Activated naive CD4-positive, alpha-beta T cell treated with anti-CD3 and anti-CD28 coated beads, Interleukin-2, amount 10 ng/mL, durations not matched to agents 7 days and 5 days (primary cell): ENCODE results near the gene GSK3A.

ENCODE experiments used
- CTCF ChIA-PET: fragments of 350-600 bp; sonication (Branson Sonifier 250); formaldehyde crosslinking; loops from one replicate; lab custom pipeline; 2021; ENCODE audit warnings: antibody characterized with exemption; lab: Charles Lee
- DNase-seq: peaks from one replicate; pipeline ENCODE4 v3.0.0-alpha.2; 2020
- H3K27ac Mint-ChIP-seq: one replicate; pipeline ENCODE4 v1.8.0; 2021; ENCODE audit warnings: mild to moderate bottlenecking, moderate library complexity, mixed read lengths
- H3K27me3 Mint-ChIP-seq: one replicate; pipeline ENCODE4 v1.8.0; 2021; ENCODE audit warnings: mild to moderate bottlenecking, mixed read lengths
- H3K36me3 Mint-ChIP-seq: one replicate; pipeline ENCODE4 v1.8.0; 2021; ENCODE audit warnings: mixed read lengths
- H3K4me1 Mint-ChIP-seq: one replicate; pipeline ENCODE4 v1.8.0; 2021; ENCODE audit warnings: mixed read lengths
- H3K4me3 Mint-ChIP-seq: one replicate; pipeline ENCODE4 v1.8.0; 2021; ENCODE audit warnings: mild to moderate bottlenecking, moderate library complexity, mixed read lengths
- H3K9me3 Mint-ChIP-seq: one replicate; pipeline ENCODE4 v1.8.0; 2021; ENCODE audit warnings: mixed read lengths

The GSK3A gene

DNA sequence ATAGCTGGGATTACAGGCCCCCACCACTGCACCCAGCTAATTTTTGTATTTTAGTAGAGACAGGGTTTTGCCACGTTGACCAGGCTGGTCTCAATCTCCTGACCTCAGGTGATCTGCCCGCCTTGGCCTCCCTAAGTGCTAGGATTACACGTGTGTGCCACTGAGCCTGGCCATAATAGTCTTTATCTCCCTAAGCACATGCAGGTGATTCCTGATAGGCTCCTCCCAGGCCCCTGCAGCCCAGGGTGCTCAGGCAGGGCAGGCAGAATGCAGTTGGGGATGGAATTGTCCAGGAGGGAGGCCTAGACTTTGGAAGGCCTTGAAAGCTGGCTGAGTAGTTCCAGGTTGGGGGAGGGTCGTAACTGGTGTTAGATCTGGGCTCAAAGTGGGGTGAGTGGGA, 13.8 kb downstream of the GSK3A start:
- H3K4me3 Mint-ChIP-seq, result no peak overlapping the region
- H3K27me3 Mint-ChIP-seq, result no peaks in the 10 kb centered on the region
- CTCF ChIA-PET, result no interaction called here
- no peaks in the 10 kb centered on the region for H3K9me3 Mint-ChIP-seq
- no peak for DNase-seq
- no peak overlapping the region for H3K27ac Mint-ChIP-seq
- H3K36me3 Mint-ChIP-seq, result peaks cover 66% of the 10 kb centered on the region
- H3K4me1 Mint-ChIP-seq, result peaks cover 17% of the 10 kb centered on the region

DNA sequence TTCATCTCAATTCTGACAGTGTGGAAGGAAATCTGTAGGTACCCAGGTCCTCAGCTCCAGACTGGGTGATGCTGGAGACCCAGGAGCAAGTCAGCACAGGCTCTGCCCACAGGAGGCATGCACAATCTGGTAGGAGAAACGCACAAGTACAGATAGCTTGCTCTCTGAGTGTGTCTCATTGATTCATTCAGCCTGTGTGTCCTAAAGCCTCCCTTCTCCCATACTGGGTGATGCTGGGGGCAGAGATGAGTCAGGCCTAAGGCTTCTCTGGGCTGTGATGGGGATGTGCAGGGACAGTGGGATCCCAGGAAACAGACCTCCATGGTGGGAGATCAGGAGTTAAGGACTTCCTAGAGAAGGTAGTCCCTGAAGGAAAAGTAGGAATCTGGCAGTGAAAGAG, 15.5 kb downstream of the GSK3A start:
- DNase-seq, result no peak
- H3K4me3 Mint-ChIP-seq, result no peak overlapping the region
- H3K27me3 Mint-ChIP-seq, result no peaks in the 10 kb centered on the region
- H3K27ac Mint-ChIP-seq, result no peak overlapping the region
- H3K9me3 Mint-ChIP-seq, result no peaks in the 10 kb centered on the region
- H3K4me1 Mint-ChIP-seq, result peaks cover 24% of the 10 kb centered on the region
- peaks cover 60% of the 10 kb centered on the region for H3K36me3 Mint-ChIP-seq
- CTCF ChIA-PET, result interaction anchor here (1.0 to 1.3 kb wide), 2 partner anchors 24 to 52 kb away, joined by 3 to 4 read pairs; no protein-coding TSS in a partner anchor

DNA sequence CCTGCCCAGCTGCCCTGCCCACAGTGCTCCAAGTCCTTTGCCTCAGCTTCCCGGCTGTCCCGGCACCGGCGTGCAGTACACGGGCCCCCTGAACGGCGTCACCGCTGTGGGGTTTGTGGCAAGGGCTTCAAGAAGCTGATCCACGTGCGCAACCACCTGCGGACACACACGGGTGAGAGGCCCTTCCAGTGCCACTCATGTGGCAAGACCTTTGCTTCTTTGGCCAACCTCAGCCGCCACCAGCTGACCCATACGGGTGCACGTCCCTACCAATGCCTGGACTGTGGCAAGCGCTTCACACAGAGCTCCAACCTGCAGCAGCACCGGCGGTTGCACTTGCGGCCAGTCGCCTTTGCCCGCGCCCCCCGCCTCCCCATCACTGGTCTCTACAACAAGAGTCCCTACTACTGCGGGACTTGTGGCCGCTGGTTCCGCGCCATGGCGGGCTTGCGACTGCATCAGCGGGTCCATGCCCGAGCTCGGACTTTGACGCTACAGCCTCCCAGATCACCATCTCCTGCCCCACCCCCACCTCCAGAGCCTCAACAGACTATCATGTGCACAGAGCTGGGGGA, 16.6 kb downstream of the GSK3A start:
- no peak for DNase-seq
- Mint-ChIP-seq H3K36me3 (peaks cover 49% of the 10 kb centered on the region), H3K4me1 (peaks cover 27% of the 10 kb centered on the region), H3K27me3 (no peaks in the 10 kb centered on the region), H3K4me3 (no peak overlapping the region), H3K27ac (no peak overlapping the region), H3K9me3 (no peaks in the 10 kb centered on the region)
- CTCF ChIA-PET, result interaction anchor here (1.0 kb wide), 1 partner anchor 25 kb away, joined by 4 read pairs; no protein-coding TSS in a partner anchor

DNA sequence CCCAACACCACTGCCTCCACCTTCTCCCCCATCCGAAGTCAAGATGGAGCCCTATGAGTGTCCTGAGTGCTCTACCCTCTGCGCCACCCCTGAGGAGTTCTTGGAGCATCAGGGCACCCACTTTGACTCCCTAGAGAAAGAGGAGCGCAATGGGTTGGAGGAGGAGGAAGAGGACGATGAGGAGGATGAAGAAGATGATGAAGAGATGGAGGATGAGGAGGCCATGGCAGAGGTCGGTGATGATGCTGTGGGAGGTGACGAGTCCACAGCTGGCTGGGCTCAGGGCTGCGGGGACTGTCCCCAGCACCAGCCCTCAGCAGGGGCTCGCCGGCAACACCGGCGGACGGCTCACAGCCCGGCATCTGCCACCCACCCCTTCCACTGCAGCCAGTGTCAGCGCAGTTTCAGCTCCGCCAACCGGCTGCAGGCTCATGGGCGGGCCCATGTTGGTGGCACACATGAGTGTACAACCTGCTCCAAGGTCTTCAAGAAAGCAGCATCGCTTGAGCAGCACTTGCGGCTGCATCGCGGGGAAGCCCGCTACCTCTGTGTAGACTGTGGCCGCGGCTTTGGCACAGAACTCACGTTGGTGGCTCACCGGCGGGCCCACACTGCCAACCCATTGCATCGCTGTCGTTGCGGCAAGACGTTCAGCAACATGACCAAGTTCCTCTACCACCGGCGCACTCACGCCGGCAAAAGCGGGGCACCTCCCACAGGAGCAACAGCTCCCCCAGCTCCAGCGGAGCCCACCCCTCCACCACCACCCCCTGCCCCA, 17.3 kb downstream of the GSK3A start:
- Mint-ChIP-seq H3K36me3 (peaks cover 49% of the 10 kb centered on the region), H3K4me3 (no peak overlapping the region), H3K27me3 (no peaks in the 10 kb centered on the region), H3K4me1 (peaks cover 33% of the 10 kb centered on the region), H3K9me3 (no peaks in the 10 kb centered on the region), H3K27ac (peak overlapping the region; percentile 6)
- CTCF ChIA-PET, result no interaction called here
- DNase-seq, result no peak

DNA sequence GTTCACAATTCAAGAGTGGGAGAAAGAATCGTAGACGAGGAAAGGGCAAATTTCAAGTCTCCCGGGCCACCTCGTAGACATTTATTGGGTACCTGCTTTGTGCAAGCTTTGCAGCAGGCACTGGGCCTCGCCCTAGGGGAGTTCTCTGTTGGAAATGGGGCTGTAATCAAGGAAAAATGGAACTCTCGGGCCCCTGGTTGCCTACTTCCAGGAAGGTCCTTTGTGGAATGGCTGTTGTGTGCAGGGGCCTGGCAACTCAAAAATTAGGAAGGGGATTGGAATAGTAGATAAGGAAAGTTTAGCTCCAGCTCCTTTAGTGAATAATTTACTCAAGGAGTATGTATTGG, 21.7 kb downstream of the GSK3A start:
- no peaks in the 10 kb centered on the region for H3K27me3 Mint-ChIP-seq
- peak overlapping the region; percentile 89 for H3K4me3 Mint-ChIP-seq
- H3K9me3 Mint-ChIP-seq, result no peaks in the 10 kb centered on the region
- peaks cover 53% of the 10 kb centered on the region for H3K4me1 Mint-ChIP-seq
- H3K27ac Mint-ChIP-seq, result peak overlapping the region; percentile 86
- CTCF ChIA-PET, result interaction anchor here (1.6 kb wide), 1 partner anchor 36 kb away, joined by 3 read pairs; no protein-coding TSS in a partner anchor
- peaks cover 26% of the 10 kb centered on the region for H3K36me3 Mint-ChIP-seq
- DNase-seq, result no peak

DNA sequence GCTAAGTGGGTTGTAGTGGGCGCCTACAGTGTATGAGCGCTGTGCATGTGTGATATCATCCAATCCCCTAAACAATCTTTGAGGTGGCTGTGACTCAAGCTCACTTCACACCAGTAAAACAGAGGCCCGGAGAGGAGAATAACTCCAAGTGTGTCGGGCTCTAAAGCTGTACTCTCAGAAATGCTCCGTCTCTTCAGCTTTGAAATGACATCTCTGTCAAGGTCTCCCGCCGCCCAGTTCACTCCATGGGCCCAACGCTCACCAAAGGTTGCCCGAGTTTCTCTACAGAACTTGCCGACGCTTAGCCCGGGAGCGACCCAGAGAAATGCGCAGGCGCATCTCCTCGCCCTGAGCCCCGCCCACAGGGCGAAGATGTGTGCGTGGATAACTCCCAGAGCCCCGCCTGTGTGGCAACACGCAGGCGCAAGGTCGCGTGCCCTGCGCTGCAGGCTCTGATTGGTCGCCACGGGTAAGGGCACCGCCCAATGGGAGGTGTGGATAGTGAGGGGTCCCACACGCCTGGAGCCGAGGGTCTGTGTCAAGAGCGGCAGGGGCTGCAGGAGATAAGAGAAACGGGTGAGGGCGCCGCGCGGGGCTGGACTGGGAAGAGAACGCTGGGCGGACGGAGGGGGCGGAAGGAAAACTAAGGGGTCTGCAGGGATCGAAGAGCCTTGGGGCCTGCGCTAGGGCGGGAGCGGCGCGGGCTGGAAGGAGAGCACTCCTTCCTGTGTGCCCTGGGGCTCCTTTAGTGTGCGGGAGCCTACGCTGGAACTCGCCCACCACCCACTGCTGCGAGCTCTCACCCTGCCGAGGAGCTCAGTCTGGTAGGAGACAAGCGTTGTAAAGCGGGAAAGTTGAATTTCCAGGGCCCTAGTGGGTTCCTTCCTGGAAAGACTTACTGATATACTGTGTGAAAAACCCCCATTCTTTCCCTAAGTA, 22.3 kb downstream of the GSK3A start, which contains the start of gene ZNF526:
Gene ZNF526 (plus strand): TSS at position 501 of the 939 bp plus-strand sequence. CDS start 4,092 bp downstream, outside the sequence.
- H3K9me3 Mint-ChIP-seq, result no peaks in the 10 kb centered on the region
- DNase-seq, result peak; percentile 98
- peak within 1 kb of the TSS; percentile 89 for H3K4me3 Mint-ChIP-seq
- CTCF ChIA-PET, result interaction anchor here (0.9 to 1.6 kb wide), 3 partner anchors 22 to 35 kb away, joined by 3 to 4 read pairs (median 3); no protein-coding TSS in a partner anchor
- peaks cover 32% of the 10 kb centered on the region for H3K36me3 Mint-ChIP-seq
- peaks cover 60% of the 10 kb centered on the region for H3K4me1 Mint-ChIP-seq
- H3K27me3 Mint-ChIP-seq, result no peaks in the 10 kb centered on the region
- H3K27ac Mint-ChIP-seq, result peak within 1 kb of the TSS; percentile 86

DNA sequence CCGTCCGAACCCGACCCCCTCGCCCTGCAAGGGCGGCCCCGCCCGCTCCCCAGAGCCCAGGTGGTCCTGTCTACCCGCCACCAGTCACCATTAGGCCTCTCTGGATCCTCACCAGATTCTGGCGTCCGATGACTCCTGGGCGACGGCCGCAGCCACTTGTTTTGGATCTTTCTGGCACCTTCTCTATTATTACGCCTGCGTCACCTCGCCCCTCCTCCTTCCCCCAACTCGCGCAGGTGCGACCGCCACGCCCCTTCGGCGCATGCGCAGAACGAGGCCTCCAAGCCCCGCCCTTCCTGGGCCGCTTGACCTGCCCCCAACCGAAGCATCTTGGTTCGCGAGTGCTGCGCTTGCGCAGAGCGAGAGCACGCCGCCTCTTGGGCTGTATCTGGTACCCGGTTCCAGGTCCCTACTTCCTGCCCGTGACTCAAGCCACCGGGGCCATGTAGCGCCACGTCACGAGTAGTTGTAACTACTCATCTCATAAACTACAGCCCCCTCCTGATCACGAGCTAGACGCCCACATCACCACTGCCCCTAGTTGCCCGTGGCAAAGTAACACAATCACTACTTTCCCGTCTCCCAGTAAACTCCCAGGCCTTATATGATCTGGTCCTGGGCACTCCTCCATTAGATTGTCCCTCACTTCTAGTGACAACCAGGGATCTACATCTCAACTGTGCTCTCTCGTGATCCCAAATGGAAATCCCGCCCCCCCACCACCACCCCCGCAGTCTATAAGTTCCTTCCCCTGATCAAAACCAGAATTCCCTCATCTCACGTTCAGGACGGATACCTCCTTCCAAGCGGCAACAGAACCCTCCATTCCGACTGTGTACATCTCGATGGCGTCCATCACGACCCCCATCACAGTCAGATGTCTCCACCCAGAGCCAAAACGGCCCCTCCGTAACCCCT, 24.6 kb downstream of the GSK3A start, which contains the start of gene DEDD2:
Gene DEDD2 (minus strand): TSS at position 158 of the 918 bp plus-strand sequence. CDS start 670 bp downstream, outside the sequence.
- Mint-ChIP-seq H3K36me3 (peaks cover 44% of the 10 kb centered on the region), H3K4me3 (peak within 1 kb of the TSS; percentile 91), H3K27ac (peak within 1 kb of the TSS; percentile 86), H3K4me1 (peaks cover 76% of the 10 kb centered on the region), H3K9me3 (no peaks in the 10 kb centered on the region), H3K27me3 (no peaks in the 10 kb centered on the region)
- DNase-seq, result peak; percentile 99
- CTCF ChIA-PET, result interaction anchor here (0.8 kb wide), 1 partner anchor 33 kb away, joined by 3 read pairs; no protein-coding TSS in a partner anchor

DNA sequence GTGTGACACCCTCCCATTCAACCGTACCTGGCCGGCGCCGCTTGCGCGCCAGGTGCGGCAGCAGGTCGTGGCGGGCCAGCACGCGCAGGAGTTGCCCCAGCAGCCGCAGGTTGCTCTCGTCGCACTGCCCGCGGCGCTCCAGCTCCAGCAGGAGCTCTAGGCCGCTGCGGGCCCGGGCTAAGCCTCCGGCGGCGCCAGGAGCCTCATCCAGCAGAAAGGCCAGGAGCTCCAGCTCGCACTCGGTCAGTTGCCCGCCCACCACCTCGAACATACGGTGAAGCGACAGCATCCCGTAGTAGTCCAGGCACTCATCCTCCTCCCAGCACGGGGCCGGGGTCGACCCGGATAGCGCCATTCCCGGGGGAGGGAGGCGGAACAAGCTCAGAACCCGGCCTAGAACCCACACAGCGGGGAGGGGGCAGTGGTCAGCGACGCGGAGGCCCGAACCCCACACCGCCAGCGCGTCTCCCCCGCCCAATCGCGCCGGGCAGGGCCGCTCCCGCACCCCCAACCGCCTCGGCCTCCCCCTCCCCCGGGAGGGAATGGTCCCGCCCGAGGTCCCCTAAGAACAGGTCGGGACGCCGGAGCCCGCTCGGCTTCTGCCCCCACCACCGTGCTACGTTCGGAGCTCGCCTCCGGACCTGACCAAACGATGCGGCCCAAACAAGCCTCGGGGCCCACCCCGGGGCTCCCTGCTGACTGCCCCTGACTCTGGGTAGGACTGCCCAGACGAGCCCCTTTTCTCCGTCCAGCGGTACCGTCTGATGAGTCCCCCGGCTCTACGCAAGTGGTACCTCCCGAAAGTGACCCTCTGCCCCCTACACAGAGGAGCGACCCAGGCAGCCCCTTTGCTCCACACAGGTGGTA, 25.5 kb downstream of the GSK3A start:
- H3K27ac Mint-ChIP-seq, result peak overlapping the region; percentile 86
- peak; percentile 50 for DNase-seq
- H3K4me3 Mint-ChIP-seq, result peak overlapping the region; percentile 91
- H3K36me3 Mint-ChIP-seq, result peaks cover 43% of the 10 kb centered on the region
- peaks cover 76% of the 10 kb centered on the region for H3K4me1 Mint-ChIP-seq
- CTCF ChIA-PET, result interaction anchor here (0.7 to 2.0 kb wide), 5 partner anchors 14 to 69 kb away, joined by 3 to 6 read pairs (median 5); no protein-coding TSS in a partner anchor
- H3K9me3 Mint-ChIP-seq, result no peaks in the 10 kb centered on the region
- H3K27me3 Mint-ChIP-seq, result no peaks in the 10 kb centered on the region

DNA sequence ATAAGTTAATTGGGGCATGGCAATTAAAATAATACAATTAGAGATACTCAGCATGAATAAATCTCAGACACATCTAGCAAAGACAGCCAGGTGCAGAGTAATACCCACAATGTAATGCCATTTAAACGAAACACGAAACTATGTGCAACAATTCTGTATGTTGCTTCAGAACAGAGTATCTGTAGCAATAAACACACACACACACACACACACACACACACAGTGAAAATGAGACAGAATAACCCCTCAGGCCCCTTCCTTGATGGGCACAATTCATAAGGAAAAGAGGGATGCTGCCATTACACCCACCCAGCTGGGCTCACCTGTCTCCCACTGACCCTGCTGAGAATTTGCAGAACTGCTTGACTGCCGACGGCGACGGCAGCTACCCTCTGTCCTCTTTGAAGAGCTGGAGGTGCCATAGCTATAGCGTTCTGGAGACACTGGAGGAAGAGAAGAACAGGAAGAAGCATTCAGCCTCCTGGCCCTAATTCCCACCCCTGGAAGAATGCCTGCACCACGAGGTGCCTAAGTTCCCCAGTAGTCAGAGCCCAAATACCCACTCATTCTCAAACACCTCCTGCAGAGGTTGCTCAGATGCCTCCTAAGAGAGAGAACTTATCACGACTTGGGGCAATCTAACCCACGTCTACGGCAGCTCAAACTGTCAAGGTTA, 27.5 kb downstream of the GSK3A start:
- CTCF ChIA-PET, result interaction anchor here (1.1 to 2.0 kb wide), 5 partner anchors 8 to 65 kb away, joined by 3 to 9 read pairs (median 6); no protein-coding TSS in a partner anchor
- H3K36me3 Mint-ChIP-seq, result peaks cover 46% of the 10 kb centered on the region
- DNase-seq, result no peak
- no peaks in the 10 kb centered on the region for H3K9me3 Mint-ChIP-seq
- H3K27me3 Mint-ChIP-seq, result no peaks in the 10 kb centered on the region
- peak overlapping the region; percentile 91 for H3K4me3 Mint-ChIP-seq
- H3K4me1 Mint-ChIP-seq, result peaks cover 72% of the 10 kb centered on the region
- peak overlapping the region; percentile 72 for H3K27ac Mint-ChIP-seq

DNA sequence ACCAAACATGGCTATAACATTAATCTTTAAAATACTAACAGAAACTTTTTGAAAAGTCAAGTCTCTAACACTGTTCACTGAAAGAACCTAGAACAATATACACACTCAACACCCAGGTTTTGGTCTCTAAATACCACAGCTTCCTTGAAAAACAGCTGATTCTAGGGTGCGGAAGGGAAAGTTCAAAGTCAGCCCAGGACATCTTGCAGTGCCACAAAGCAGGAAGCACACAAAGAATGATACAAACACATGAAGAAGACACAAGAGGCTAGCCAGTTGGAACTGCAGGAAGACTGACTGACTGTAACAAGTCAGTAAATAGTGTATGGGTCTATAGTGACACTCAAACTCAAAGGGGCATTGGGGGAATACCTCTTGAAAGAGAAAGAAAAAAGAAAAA, 29.5 kb downstream of the GSK3A start:
- Mint-ChIP-seq H3K36me3 (peaks cover 65% of the 10 kb centered on the region), H3K9me3 (no peaks in the 10 kb centered on the region), H3K4me3 (peak overlapping the region; percentile 14), H3K4me1 (peaks cover 71% of the 10 kb centered on the region), H3K27me3 (no peaks in the 10 kb centered on the region), H3K27ac (peak overlapping the region; percentile 77)
- CTCF ChIA-PET, result no interaction called here
- DNase-seq, result no peak

DNA sequence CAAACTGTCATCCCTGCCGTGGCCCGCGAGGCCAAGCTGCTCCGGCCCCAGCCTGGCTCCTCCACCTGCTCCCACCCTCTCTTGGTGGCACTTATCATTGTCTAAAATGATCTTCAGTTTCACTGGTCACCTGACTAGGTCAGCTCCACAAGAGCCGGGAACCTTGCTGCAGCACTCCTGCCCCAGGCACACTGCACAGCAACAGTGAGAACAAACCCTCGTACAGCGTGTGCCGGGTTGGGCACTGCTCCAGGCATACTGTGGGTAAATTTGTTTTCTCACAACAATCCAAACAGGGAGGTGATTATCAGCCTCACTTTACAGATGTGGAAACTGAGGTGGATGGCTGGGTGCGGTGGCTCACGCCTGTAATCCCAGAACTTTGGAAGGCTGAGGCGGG, 33.8 kb downstream of the GSK3A start:
- H3K27me3 Mint-ChIP-seq, result no peaks in the 10 kb centered on the region
- H3K36me3 Mint-ChIP-seq, result peaks cover 70% of the 10 kb centered on the region
- H3K4me3 Mint-ChIP-seq, result no peak overlapping the region
- H3K9me3 Mint-ChIP-seq, result no peaks in the 10 kb centered on the region
- peaks cover 68% of the 10 kb centered on the region for H3K4me1 Mint-ChIP-seq
- DNase-seq, result no peak
- CTCF ChIA-PET, result no interaction called here
- no peak overlapping the region for H3K27ac Mint-ChIP-seq
